ENCODE data around the gene ZDHHC16. TPM values are rescaled to one million over a fixed set of nuclear protein-coding genes. Genes with fewer than 3 reads are reported as not detected.
"Not testable (repeated sequence)": the region's sequence is repeated elsewhere in the genome, so short reads cannot be mapped to it uniquely, and the experiment has no call there.

The ZDHHC16 gene
- total and polyA plus RNA-seq, 2 donors from 2014 or later: 35.9 to 48.9 TPM

GRCh38 chr10:97468162-97468561, 22.2 kb downstream of the ZDHHC16 start:
- no peaks in the 10 kb centered on the region for H3K9me3 ChIP-seq (ENCODE audit: control insufficient read depth in 2 of 3, insufficient read depth in 1 of 3, low read length in 3 of 3)
- FAIRE-seq: no peak
- intact Hi-C loops (cut with DNase I): no loop called here
- no peak for TF ChIP-seq CTCF (IDR thresholded peaks at IDR 0.05; ENCODE audit: borderline replicate concordance, extremely low read depth, insufficient read depth)
- H3K27ac ChIP-seq (ENCODE audit: low read depth in 2 of 2, low read length in 2 of 2): no peak overlapping the region
- DNase-seq: no peak
- no peak overlapping the region for H3K9ac ChIP-seq (ENCODE audit: low read length in 3 of 3)
- peaks cover 21 to 49% (median 44%) of the 10 kb centered on the region in 3 donors for H3K36me3 ChIP-seq (ENCODE audit: control insufficient read depth in 2 of 3, insufficient read depth in 3 of 3, low read length in 3 of 3)
- H3K4me1 ChIP-seq (ENCODE audit: control insufficient read depth in 2 of 3, insufficient read depth in 2 of 3, low read depth in 1 of 3, low read length in 3 of 3): peaks cover 0 to 6% (median 0%) of the 10 kb centered on the region in 3 donors
- H3K4me3 ChIP-seq (ENCODE audit: low read length in 3 of 3): no peak overlapping the region
- no peaks in the 10 kb centered on the region for H3K27me3 ChIP-seq (ENCODE audit: control insufficient read depth, insufficient read depth, low read length)

GRCh38 chr10:97468781-97469180, 22.8 kb downstream of the ZDHHC16 start:
- H3K27me3 ChIP-seq (ENCODE audit: control insufficient read depth, insufficient read depth, low read length); H3K4me3 ChIP-seq (ENCODE audit: low read length in 3 of 3); intact Hi-C loops (cut with DNase I); H3K9ac ChIP-seq (ENCODE audit: low read length in 3 of 3); DNase-seq; H3K27ac ChIP-seq (ENCODE audit: low read depth in 2 of 2, low read length in 2 of 2); FAIRE-seq; H3K9me3 ChIP-seq (ENCODE audit: control insufficient read depth in 2 of 3, insufficient read depth in 1 of 3, low read length in 3 of 3); H3K4me1 ChIP-seq (ENCODE audit: control insufficient read depth in 2 of 3, insufficient read depth in 2 of 3, low read depth in 1 of 3, low read length in 3 of 3): not testable (repeated sequence)
- H3K36me3 ChIP-seq (ENCODE audit: control insufficient read depth in 2 of 3, insufficient read depth in 3 of 3, low read length in 3 of 3): peaks cover 17 to 55% (median 45%) of the 10 kb centered on the region in 3 donors

- Histone ChIP-seq H3K36me3 (ENCODE audit: control insufficient read depth in 2 of 3, insufficient read depth in 3 of 3, low read length in 3 of 3) (peaks cover 12 to 66% (median 43%) of the 10 kb centered on the region in 3 donors), H3K4me1 (ENCODE audit: control insufficient read depth in 2 of 3, insufficient read depth in 2 of 3, low read depth in 1 of 3, low read length in 3 of 3) (no peaks in the 10 kb centered on the region), H3K4me3 (ENCODE audit: low read length in 3 of 3) (no peak overlapping the region), H3K9ac (ENCODE audit: low read length in 3 of 3) (no peak overlapping the region), H3K27ac (ENCODE audit: low read depth in 2 of 2, low read length in 2 of 2) (no peak overlapping the region), H3K27me3 (ENCODE audit: control insufficient read depth, insufficient read depth, low read length) (no peaks in the 10 kb centered on the region), H3K9me3 (ENCODE audit: control insufficient read depth in 2 of 3, insufficient read depth in 1 of 3, low read length in 3 of 3) (no peaks in the 10 kb centered on the region)
- no peak for TF ChIP-seq CTCF (IDR thresholded peaks at IDR 0.05; ENCODE audit: borderline replicate concordance, extremely low read depth, insufficient read depth)
- intact Hi-C loops (cut with DNase I): no loop called here
- DNase-seq: no peak
- FAIRE-seq: no peak
Measured at GRCh38 chr10:97474918-97475317, 28.9 kb downstream of the ZDHHC16 start.

GRCh38 chr10:97475936-97476594, 30.1 kb downstream of the ZDHHC16 start:
- no peak for TF ChIP-seq CTCF (IDR thresholded peaks at IDR 0.05; ENCODE audit: borderline replicate concordance, extremely low read depth, insufficient read depth)
- H3K27ac ChIP-seq (ENCODE audit: low read depth in 2 of 2, low read length in 2 of 2): no peak overlapping the region
- no peak for DNase-seq
- no peak overlapping the region for H3K9ac ChIP-seq (ENCODE audit: low read length in 3 of 3)
- H3K4me1 ChIP-seq (ENCODE audit: control insufficient read depth in 2 of 3, insufficient read depth in 2 of 3, low read depth in 1 of 3, low read length in 3 of 3): no peaks in the 10 kb centered on the region
- no peak overlapping the region for H3K4me3 ChIP-seq (ENCODE audit: low read length in 3 of 3)
- intact Hi-C loops (cut with DNase I): no loop called here
- H3K36me3 ChIP-seq (ENCODE audit: control insufficient read depth in 2 of 3, insufficient read depth in 3 of 3, low read length in 3 of 3): peaks cover 9 to 61% (median 36%) of the 10 kb centered on the region in 3 donors
- no peaks in the 10 kb centered on the region for H3K9me3 ChIP-seq (ENCODE audit: control insufficient read depth in 2 of 3, insufficient read depth in 1 of 3, low read length in 3 of 3)
- no peaks in the 10 kb centered on the region for H3K27me3 ChIP-seq (ENCODE audit: control insufficient read depth, insufficient read depth, low read length)
- no peak for FAIRE-seq

GRCh38 chr10:97479410-97479809, 33.4 kb downstream of the ZDHHC16 start:
- DNase-seq; H3K9ac ChIP-seq (ENCODE audit: low read length in 3 of 3); H3K27me3 ChIP-seq (ENCODE audit: control insufficient read depth, insufficient read depth, low read length); FAIRE-seq; intact Hi-C loops (cut with DNase I); H3K9me3 ChIP-seq (ENCODE audit: control insufficient read depth in 2 of 3, insufficient read depth in 1 of 3, low read length in 3 of 3); H3K4me1 ChIP-seq (ENCODE audit: control insufficient read depth in 2 of 3, insufficient read depth in 2 of 3, low read depth in 1 of 3, low read length in 3 of 3); H3K4me3 ChIP-seq (ENCODE audit: low read length in 3 of 3); H3K27ac ChIP-seq (ENCODE audit: low read depth in 2 of 2, low read length in 2 of 2): not testable (repeated sequence)
- H3K36me3 ChIP-seq (ENCODE audit: control insufficient read depth in 2 of 3, insufficient read depth in 3 of 3, low read length in 3 of 3): peaks cover 10 to 59% (median 37%) of the 10 kb centered on the region in 3 donors
